ENCODE data around the gene RXFP2.

DNA sequence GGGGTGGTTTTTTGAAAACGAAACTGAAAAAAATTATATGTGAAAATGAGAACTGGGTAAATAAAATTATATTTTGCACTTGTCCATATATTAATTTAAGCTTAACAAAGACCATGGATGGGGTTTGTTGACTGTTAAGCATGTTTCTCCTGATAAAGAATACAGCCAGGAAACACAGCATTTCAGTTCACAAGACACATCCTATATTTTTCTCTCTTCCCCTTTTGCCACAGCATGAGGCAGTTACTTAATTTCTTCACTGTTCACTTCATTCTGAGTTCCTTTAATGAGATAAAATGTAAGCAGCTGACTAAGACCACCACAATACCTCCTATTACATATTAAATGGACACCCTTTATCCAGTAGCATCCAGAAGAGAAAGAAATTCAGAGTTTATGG, 64.0 kb downstream of the RXFP2 start:
- TF ChIP-seq SP1 (IDR thresholded peaks at IDR 0.05; ENCODE audit: low read depth, low read length) = no peak
- TF ChIP-seq, protein P1, sequence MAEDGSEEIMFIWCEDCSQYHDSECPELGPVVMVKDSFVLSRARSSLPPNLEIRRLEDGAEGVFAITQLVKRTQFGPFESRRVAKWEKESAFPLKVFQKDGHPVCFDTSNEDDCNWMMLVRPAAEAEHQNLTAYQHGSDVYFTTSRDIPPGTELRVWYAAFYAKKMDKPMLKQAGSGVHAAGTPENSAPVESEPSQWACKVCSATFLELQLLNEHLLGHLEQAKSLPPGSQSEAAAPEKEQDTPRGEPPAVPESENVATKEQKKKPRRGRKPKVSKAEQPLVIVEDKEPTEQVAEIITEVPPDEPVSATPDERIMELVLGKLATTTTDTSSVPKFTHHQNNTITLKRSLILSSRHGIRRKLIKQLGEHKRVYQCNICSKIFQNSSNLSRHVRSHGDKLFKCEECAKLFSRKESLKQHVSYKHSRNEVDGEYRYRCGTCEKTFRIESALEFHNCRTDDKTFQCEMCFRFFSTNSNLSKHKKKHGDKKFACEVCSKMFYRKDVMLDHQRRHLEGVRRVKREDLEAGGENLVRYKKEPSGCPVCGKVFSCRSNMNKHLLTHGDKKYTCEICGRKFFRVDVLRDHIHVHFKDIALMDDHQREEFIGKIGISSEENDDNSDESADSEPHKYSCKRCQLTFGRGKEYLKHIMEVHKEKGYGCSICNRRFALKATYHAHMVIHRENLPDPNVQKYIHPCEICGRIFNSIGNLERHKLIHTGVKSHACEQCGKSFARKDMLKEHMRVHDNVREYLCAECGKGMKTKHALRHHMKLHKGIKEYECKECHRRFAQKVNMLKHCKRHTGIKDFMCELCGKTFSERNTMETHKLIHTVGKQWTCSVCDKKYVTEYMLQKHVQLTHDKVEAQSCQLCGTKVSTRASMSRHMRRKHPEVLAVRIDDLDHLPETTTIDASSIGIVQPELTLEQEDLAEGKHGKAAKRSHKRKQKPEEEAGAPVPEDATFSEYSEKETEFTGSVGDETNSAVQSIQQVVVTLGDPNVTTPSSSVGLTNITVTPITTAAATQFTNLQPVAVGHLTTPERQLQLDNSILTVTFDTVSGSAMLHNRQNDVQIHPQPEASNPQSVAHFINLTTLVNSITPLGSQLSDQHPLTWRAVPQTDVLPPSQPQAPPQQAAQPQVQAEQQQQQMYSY (CRISPR knock-in tag; IDR thresholded peaks at IDR 0.05) = no peak
- TF ChIP-seq RUNX3 (IDR thresholded peaks at IDR 0.05; ENCODE audit: low read length) = no peak
- TF ChIP-seq, protein P2, sequence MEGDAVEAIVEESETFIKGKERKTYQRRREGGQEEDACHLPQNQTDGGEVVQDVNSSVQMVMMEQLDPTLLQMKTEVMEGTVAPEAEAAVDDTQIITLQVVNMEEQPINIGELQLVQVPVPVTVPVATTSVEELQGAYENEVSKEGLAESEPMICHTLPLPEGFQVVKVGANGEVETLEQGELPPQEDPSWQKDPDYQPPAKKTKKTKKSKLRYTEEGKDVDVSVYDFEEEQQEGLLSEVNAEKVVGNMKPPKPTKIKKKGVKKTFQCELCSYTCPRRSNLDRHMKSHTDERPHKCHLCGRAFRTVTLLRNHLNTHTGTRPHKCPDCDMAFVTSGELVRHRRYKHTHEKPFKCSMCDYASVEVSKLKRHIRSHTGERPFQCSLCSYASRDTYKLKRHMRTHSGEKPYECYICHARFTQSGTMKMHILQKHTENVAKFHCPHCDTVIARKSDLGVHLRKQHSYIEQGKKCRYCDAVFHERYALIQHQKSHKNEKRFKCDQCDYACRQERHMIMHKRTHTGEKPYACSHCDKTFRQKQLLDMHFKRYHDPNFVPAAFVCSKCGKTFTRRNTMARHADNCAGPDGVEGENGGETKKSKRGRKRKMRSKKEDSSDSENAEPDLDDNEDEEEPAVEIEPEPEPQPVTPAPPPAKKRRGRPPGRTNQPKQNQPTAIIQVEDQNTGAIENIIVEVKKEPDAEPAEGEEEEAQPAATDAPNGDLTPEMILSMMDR (IDR thresholded peaks at IDR 0.05 in 2 of 3, conservative IDR thresholded peaks at IDR 0.05 in 1 of 3; ENCODE audit: control insufficient read depth in 2 of 3, extremely low read depth in 1 of 3, insufficient read depth in 1 of 3, low read depth in 3 of 3, low read length in 3 of 3) = no peak
- no peak for TF ChIP-seq RCOR1 (conservative IDR thresholded peaks at IDR 0.05; ENCODE audit: low read depth, low read length)
